Stimulated activated CD4-positive, alpha-beta T cell treated with anti-CD3 and anti-CD28 coated beads, Interleukin-4, amount 100 ng/mL, for 4 hours (primary cell): Measurements from ENCODE around the gene CDYL2.
A peak's percentile ranks its signal among the peaks of the same experiment; 100 is the strongest.
"Not testable (repeated sequence)": the region's sequence is repeated elsewhere in the genome, so short reads cannot be mapped to it uniquely, and the experiment has no call there.

ENCODE experiments used
- DNase-seq, 2 experiments: peaks; one replicate each; pipeline ENCODE4 v3.0.0-alpha.2; 2020

Gene CDYL2

DNA sequence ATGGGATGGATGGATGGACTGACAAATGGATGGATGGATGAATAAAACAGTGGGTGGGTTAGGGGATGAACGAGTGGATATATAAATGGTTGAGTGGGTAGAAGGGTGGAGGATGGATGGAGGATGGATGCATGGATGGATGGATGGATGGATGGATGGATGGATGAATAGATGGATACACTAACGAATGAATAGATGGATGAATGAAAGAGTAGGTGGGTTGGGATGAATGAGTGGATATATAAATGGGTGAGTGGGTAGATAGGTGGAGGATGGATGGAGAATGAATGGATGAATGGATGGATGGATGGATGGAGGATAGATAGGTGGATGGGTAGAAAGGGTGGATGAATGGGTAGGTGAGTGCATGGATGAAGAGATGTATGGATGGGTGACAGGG is 62.1 kb downstream of the CDYL2 start:
- DNase-seq: no peak

DNA sequence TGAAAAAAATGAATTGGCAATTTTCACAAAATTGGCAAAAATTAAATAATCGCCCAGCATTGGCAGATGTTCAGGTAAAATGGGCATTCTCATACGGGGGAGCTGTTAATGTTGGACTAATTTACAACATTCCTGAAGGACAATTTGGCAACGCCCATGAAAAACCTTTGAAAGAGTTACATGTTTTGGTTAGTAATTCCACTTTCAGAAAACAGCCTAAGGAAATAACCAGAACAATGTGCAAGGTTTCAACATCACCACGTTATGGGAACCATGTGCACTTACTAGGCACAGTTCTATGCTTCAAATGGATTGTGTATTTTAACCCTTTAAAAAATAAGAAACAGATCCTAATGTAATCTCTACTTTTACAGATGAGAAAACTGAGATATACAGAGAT is 62.7 kb downstream of the CDYL2 start:
- DNase-seq: no peak

GRCh38 chr16:80739523-80739922 is 64.9 kb downstream of the CDYL2 start:
- DNase-seq: peak; percentile 6 to 17

DNA sequence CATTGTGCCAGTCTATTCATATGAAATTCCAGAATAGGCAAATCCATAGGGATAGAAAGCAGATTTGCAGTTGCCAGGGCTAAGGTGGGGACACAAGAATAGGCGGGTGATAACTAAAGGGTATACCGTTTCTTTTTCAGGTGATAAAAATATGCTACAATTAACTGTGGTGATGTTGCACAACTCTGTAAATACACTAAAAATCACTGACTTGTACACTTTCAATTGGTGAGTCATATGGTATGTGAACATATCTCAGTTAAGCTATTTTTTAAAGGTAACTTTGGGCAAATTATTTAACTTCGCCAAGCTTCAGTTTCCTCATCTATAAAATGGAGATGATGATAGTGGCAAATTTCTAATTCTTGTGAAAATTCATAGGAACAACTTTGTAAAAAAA is 65.9 kb downstream of the CDYL2 start:
- DNase-seq: no peak

DNA sequence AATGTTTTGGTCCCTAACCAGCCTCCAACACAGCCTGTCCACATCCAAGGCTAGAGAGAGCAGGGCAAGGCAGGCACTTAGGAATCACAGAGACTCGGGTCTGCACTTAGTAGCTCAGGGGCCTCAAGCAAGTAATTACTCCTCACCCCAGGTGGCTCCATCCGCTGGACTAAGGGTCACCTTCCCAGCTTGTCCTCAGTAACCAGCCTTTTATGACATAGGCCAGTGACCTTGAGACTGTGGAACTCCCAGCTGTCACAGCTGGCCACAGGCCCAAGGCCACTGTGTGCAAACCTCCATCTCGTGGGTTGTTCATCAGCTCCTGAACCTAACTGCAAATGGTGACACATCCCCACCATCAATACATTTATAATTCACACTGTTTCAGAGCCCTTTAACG is 68.6 kb downstream of the CDYL2 start:
- DNase-seq: no peak

- no peak for DNase-seq
Observed at GRCh38 chr16:80733407-80733806, 71.0 kb downstream of the CDYL2 start.

DNA sequence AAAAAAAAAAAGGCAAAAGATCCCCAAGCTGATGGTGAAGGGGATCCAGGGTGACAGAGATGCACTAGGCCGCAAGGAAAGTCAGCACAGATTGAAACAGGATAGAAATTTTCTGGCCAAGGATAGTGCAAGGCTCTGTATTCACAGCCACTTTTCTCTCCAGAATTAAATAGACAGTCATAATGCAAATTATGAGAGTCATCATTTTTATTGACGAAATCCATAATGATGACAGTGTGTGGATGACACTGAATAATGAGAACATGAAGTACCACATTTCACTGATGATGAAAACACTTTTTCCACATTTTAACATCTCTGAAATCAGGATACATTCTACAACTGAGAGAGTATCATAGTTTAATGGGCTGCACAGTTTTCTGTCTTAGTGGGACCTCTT is 72.5 kb downstream of the CDYL2 start:
- no peak for DNase-seq

GRCh38 chr16:80727066-80727763 is 77.2 kb downstream of the CDYL2 start:
- DNase-seq: not testable (repeated sequence)

- DNase-seq: no peak
Observed at GRCh38 chr16:80725566-80726162, 78.7 kb downstream of the CDYL2 start.

DNA sequence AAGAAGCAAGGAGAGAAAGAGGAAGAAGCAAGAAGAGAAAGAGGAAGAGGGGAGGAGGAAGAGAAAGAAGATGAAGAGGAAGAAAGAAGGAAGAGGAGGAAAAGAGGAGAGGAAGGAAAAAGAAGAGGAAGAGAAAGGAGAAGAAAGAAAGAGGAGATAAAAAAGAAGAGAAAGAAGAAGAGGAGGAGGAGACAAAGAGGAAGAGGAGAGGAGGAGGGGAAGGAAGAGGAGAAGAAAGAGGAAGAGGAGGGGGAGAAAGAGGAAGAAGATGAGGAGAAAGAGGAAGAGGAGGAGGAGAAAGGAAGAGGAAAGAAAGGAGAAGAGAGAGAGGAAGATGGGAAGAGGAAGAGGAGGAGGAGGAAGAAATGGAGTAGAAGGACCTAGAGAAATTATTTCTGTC is 80.4 kb downstream of the CDYL2 start:
- no peak for DNase-seq

GRCh38 chr16:80723091-80723490 is 81.3 kb downstream of the CDYL2 start:
- DNase-seq: no peak

- DNase-seq: no peak
Observed at GRCh38 chr16:80720804-80721371, 83.5 kb downstream of the CDYL2 start.

- DNase-seq: no peak
Observed at GRCh38 chr16:80719573-80719972, 84.8 kb downstream of the CDYL2 start.

DNA sequence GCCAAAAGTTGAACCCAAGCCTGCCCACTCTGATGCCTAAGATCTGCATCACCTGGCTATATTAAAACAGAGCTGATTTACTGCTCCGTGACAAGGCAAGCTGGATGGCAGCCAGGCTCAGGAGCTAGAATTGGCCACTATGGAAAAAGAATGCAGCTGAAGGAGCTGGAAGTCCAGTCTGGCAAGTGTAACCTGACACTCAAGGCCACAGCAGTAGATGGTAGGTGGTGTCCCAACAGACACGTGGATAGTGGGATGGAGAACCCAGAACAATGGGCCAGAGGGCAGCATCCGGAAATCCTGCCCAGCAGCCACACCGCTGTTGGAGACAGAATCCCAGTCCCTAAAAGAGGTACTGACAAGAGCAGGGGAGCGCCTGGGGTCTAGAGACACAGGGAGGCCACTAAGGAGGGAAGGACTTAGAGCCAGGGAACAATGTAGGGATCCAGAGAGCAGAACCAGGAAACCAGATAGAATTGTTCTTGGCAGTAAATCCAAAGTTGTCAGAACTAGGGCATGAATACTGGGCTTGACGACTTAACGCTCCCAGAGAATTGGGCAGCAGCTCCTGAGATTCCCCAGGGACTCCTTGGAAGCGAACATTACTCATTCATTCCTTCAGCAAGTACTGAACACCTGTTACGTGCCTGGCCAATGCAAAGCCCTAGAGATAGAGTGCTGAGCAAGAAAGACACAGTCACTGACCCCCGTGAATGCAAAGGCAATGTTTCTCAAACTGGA is 85.7 kb downstream of the CDYL2 start:
- no peak for DNase-seq

DNA sequence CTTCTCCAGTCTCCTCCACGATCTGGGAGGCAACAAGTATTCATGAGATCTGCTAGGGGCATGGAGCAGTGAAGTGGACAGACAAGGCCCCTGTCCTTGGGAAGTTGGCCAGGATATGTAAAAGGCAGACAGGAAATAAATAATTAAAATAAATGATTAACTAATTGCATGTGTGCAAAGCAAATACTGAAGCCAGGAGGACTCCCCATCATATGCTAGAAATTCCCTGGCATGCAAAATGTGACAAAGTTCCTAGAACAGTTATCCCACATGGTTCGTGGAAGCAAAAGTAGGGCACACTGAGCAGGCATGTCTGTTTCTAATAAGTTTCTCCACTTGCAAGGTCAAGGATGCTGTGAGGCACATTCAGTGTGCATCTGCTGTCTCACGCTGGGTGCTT is 86.8 kb downstream of the CDYL2 start:
- no peak for DNase-seq

- DNase-seq: no peak
Observed at GRCh38 chr16:80716564-80717139, 87.7 kb downstream of the CDYL2 start.

- DNase-seq: no peak
Observed at GRCh38 chr16:80711406-80711805, 93.0 kb downstream of the CDYL2 start.

DNA sequence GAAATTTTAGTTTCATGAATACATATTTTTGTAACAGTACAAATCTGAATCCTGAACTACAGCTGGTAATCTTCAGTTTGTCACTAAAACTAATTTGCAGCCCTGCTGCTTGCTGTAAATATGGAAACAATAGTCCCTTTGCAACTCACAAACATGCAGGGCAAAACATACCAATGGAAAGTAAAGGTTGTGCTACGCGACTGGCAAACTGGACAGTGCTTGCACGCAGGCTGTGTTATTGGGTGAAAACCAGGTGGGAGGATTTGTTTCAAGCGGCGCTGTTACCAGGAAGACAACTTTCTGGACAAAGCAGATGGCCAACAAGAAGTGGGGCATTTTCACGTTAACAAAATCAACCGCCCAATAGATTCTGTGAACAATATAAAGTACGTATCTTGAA is 93.5 kb downstream of the CDYL2 start:
- DNase-seq: no peak

GRCh38 chr16:80708823-80709222 is 95.6 kb downstream of the CDYL2 start:
- no peak for DNase-seq

- DNase-seq: no peak
Observed at GRCh38 chr16:80707686-80708085, 96.7 kb downstream of the CDYL2 start.

- no peak for DNase-seq
Observed at GRCh38 chr16:80705596-80705995, 98.8 kb downstream of the CDYL2 start.

GRCh38 chr16:80704751-80705505 is 99.5 kb downstream of the CDYL2 start:
- DNase-seq: no peak
